ENCODE results near the gene PKP1. TPM values are rescaled to one million over a fixed set of nuclear protein-coding genes. Genes with fewer than 3 reads are reported as not detected.
A peak's percentile ranks its signal among the peaks of the same experiment; 100 is the strongest.
"Not testable (repeated sequence)": the region's sequence is repeated elsewhere in the genome, so short reads cannot be mapped to it uniquely, and the experiment has no call there.

PKP1 gene
- total and polyA plus RNA-seq, 5 donors = 0.02 to 0.22 (median 0.03) TPM; not detected in 2

GRCh38 chr1:201253411-201253810 lies 29.9 kb upstream of the PKP1 start:
- no peak overlapping the region for H3K4me3 ChIP-seq (ENCODE audit: low read length)
- intact Hi-C loops (cut with DNase I) = loop anchor here (5.0 to 10.0 kb wide), 5 partner anchors 94 to 154 kb away; no protein-coding TSS in a partner anchor
- no peak for DNase-seq
- no peaks in the 10 kb centered on the region for H3K4me1 ChIP-seq (ENCODE audit: control insufficient read depth, insufficient read depth, low read length)
- H3K27me3 ChIP-seq (ENCODE audit: control insufficient read depth, insufficient read depth) = no peaks in the 10 kb centered on the region
- WGBS = 84% methylated on average over 10 of the region's 10 CpGs
- no peak overlapping the region for H3K27ac ChIP-seq (ENCODE audit: low read length)
- H3K9me3 ChIP-seq (ENCODE audit: control insufficient read depth, low read length) = no peaks in the 10 kb centered on the region
- no peak for ATAC-seq

- 76% methylated on average over 9 of the region's 9 CpGs for WGBS
Measured at GRCh38 chr1:201253906-201254624, 29.2 kb upstream of the PKP1 start.

GRCh38 chr1:201254625-201255478 lies 28.5 kb upstream of the PKP1 start:
- H3K9me3 ChIP-seq (ENCODE audit: control insufficient read depth, low read length) = no peaks in the 10 kb centered on the region
- ATAC-seq = peak; percentile 71 to 73
- H3K4me3 ChIP-seq (ENCODE audit: low read length) = no peak overlapping the region
- WGBS = 47% methylated on average over 24 of the region's 24 CpGs
- intact Hi-C loops (cut with DNase I) = loop anchor here (5.0 to 10.0 kb wide), 5 partner anchors 92 to 152 kb away; no protein-coding TSS in a partner anchor
- no peaks in the 10 kb centered on the region for H3K4me1 ChIP-seq (ENCODE audit: control insufficient read depth, insufficient read depth, low read length)
- no peak overlapping the region for H3K27ac ChIP-seq (ENCODE audit: low read length)
- peak; percentile 49 to 87 (median 84) for DNase-seq
- H3K27me3 ChIP-seq (ENCODE audit: control insufficient read depth, insufficient read depth) = no peaks in the 10 kb centered on the region

More at GRCh38 chr1:201253906-201254624, 29.2 kb upstream of the PKP1 start:
- Histone ChIP-seq H3K27me3 (ENCODE audit: control insufficient read depth, insufficient read depth) (no peaks in the 10 kb centered on the region), H3K4me1 (ENCODE audit: control insufficient read depth, insufficient read depth, low read length) (no peaks in the 10 kb centered on the region), H3K9me3 (ENCODE audit: control insufficient read depth, low read length) (no peaks in the 10 kb centered on the region), H3K4me3 (ENCODE audit: low read length) (no peak overlapping the region), H3K27ac (ENCODE audit: low read length) (no peak overlapping the region)
- intact Hi-C loops (cut with DNase I) = loop anchor here (5.0 to 10.0 kb wide), 5 partner anchors 93 to 153 kb away; no protein-coding TSS in a partner anchor
- no peak for DNase-seq
- ATAC-seq = peak in 1 of 2 donors; percentile 14

DNA sequence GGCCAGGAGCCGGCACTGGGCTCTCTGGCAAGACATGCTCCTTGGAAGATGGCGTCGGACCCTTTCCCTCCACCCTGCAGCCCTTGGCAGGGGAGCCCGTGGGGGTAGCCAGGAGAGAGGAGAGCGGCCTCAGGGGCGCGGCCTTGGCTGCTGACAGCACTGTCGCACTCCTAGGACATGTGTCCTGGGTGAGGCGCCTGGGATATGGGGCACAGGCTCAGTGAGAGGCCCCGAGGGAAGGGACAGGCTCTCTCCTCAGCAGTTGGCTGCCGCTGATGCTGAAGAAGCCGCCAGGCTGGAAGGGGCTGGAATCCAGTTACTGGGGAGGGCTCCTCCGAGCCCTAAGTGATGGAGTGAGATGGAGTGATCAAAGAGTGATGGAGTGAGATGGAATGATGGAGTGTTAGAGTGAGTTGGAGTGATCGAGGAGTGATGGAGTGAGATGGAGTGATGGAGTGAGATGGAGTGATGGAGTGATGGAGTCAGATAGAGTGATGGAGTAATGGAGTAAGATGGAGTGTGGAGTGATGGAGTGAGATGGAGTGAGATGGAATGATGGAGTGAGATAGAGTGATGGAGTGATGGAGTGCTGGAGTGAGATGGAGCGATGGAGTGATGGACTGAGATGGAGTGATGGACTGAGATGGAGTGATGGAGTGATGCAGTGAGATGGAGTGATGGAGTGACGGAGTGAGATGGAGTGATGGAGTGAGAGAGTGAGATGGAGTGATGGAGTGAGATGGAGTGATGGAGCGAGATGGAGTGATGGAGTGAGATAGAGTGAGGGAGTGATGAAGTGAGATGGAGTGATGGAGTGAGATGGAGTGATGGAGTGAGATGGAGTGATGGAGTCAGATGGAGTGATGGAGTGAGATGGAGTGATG lies 27.6 kb upstream of the PKP1 start:
- WGBS = 81% methylated on average over 17 of the region's 17 CpGs
- DNase-seq (no peak), ATAC-seq (no peak)
- H3K27me3 ChIP-seq (ENCODE audit: control insufficient read depth, insufficient read depth) = no peaks in the 10 kb centered on the region
- no peak overlapping the region for H3K4me3 ChIP-seq (ENCODE audit: low read length)
- H3K9me3 ChIP-seq (ENCODE audit: control insufficient read depth, low read length) = no peaks in the 10 kb centered on the region
- no peak overlapping the region for H3K27ac ChIP-seq (ENCODE audit: low read length)
- no peaks in the 10 kb centered on the region for H3K4me1 ChIP-seq (ENCODE audit: control insufficient read depth, insufficient read depth, low read length)
- intact Hi-C loops (cut with DNase I) = loop anchor here in 2 of 4 donors (5.0 to 10.0 kb wide), 3 partner anchors 92 to 149 kb away; no protein-coding TSS in a partner anchor

- not testable (repeated sequence) for H3K4me3 ChIP-seq (ENCODE audit: low read length); H3K4me1 ChIP-seq (ENCODE audit: control insufficient read depth, insufficient read depth, low read length); DNase-seq; H3K27ac ChIP-seq (ENCODE audit: low read length); H3K27me3 ChIP-seq (ENCODE audit: control insufficient read depth, insufficient read depth); ATAC-seq; H3K9me3 ChIP-seq (ENCODE audit: control insufficient read depth, low read length)
- intact Hi-C loops (cut with DNase I) = loop anchor here in 2 of 4 donors (5.0 to 10.0 kb wide), 3 partner anchors 89 to 147 kb away; no protein-coding TSS in a partner anchor
Measured at GRCh38 chr1:201258132-201258531, 25.2 kb upstream of the PKP1 start.

DNA sequence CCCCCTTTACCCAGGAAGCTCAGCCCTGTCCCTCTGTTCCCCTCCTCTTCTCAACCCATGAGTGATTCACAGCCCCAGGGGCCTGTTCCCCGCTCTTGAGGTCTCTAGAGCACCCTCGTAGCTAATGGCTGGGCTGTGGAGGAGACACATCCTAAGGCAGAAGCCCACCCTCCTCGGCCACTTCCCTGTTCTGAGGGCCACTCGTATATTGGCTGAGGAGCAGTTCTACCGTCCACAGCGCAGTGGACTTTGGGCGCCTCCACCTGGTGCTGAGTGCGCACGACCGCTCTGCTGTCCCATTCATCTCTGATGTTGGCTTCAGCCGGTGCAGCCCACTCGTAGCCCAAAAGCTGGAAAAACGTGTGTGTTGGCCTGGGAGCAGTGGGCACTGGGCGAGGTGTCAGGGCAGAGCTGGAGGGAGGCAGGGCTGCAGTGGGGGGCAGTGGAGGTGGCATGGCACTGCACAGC lies 24.5 kb upstream of the PKP1 start:
- H3K27ac ChIP-seq (ENCODE audit: low read length) = no peak overlapping the region
- no peaks in the 10 kb centered on the region for H3K9me3 ChIP-seq (ENCODE audit: control insufficient read depth, low read length)
- no peak overlapping the region for H3K4me3 ChIP-seq (ENCODE audit: low read length)
- ATAC-seq = no peak
- no peaks in the 10 kb centered on the region for H3K4me1 ChIP-seq (ENCODE audit: control insufficient read depth, insufficient read depth, low read length)
- DNase-seq = no peak
- 88% methylated on average over 14 of the region's 14 CpGs for WGBS
- intact Hi-C loops (cut with DNase I) = loop anchor here in 2 of 4 donors (5.0 to 10.0 kb wide), 3 partner anchors 89 to 146 kb away; no protein-coding TSS in a partner anchor
- no peaks in the 10 kb centered on the region for H3K27me3 ChIP-seq (ENCODE audit: control insufficient read depth, insufficient read depth)

DNA sequence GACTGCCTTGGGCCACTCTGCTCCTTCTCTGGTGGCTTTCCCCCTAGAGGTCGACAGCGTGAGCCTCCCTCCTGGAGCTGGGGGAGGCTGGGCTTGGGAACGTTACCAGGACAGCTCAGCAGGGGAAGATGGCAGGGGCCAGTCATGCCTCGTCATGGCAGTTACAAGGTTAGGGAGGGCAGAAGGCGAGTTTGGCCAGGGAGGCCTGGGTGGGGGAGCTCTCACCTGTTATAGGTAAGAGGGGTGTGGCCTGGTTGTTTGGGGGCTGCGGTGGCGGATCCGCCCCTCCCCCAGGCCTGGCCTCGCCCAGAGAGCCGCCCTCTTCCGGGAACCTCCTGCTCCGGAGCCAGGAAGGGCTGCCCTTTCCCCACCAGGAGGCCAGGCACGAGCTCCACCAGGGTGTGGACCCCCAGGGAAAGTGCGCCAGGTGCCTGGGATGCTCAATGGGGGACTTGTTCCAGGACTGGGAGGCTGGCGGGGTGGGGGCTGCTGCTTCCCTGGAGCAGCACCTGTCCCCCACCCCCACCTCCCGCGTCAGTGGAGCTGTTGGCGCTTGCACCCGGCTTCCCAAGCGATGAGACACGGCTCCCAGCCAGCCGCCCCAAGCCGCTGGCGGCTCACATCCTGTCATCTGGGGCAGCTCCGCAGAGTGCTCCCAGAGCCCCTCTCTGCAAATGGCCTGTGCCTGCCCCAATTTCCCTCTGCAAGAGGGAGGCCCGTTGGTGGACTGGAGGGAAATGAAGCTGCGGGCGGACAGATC lies 23.6 kb upstream of the PKP1 start:
- Histone ChIP-seq H3K27me3 (ENCODE audit: control insufficient read depth, insufficient read depth) (no peaks in the 10 kb centered on the region), H3K9me3 (ENCODE audit: control insufficient read depth, low read length) (no peaks in the 10 kb centered on the region), H3K27ac (ENCODE audit: low read length) (no peak overlapping the region), H3K4me3 (ENCODE audit: low read length) (no peak overlapping the region), H3K4me1 (ENCODE audit: control insufficient read depth, insufficient read depth, low read length) (no peaks in the 10 kb centered on the region)
- WGBS = 8% methylated on average over 28 of the region's 28 CpGs
- ATAC-seq (peak; percentile 42 to 68), DNase-seq (peak in 2 of 3 donors; percentile 37 to 75)
- intact Hi-C loops (cut with DNase I) = loop anchor here in 2 of 4 donors (5.0 to 10.0 kb wide), 4 partner anchors 78 to 145 kb away; no protein-coding TSS in a partner anchor

DNA sequence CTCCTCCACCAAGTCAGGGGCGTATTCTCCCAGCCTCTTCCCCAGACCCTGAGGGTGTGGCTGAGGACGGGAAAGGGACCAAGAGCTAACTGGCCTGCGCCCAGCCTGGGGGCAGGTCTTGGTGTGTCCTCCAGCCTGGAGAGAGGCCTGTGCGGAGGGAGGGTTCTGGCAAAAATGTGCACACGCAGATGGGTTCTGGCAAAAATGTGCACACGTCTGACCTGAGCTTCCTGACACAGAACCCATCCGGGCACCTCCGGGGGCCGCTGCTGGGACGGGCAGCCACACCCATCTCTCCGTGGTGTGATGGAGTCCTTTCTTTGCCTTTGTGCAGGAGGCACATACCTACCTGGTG lies 23.1 kb upstream of the PKP1 start:
- Histone ChIP-seq H3K9me3 (ENCODE audit: control insufficient read depth, low read length) (no peaks in the 10 kb centered on the region), H3K4me1 (ENCODE audit: control insufficient read depth, insufficient read depth, low read length) (no peaks in the 10 kb centered on the region), H3K27ac (ENCODE audit: low read length) (no peak overlapping the region), H3K27me3 (ENCODE audit: control insufficient read depth, insufficient read depth) (no peaks in the 10 kb centered on the region), H3K4me3 (ENCODE audit: low read length) (no peak overlapping the region)
- no peak for DNase-seq
- ATAC-seq = peak in 1 of 2 donors; percentile 74
- intact Hi-C loops (cut with DNase I) = loop anchor here in 1 of 4 donors (5.0 kb wide), 1 partner anchor 77 kb away; no protein-coding TSS in a partner anchor
- WGBS = 18% methylated on average over 11 of the region's 11 CpGs

GRCh38 chr1:201260648-201261311 lies 22.5 kb upstream of the PKP1 start:
- intact Hi-C loops (cut with DNase I) = loop anchor here in 1 of 4 donors (5.0 kb wide), 1 partner anchor 77 kb away; no protein-coding TSS in a partner anchor
- no peaks in the 10 kb centered on the region for H3K27me3 ChIP-seq (ENCODE audit: control insufficient read depth, insufficient read depth)
- 93% methylated on average over 8 of the region's 8 CpGs for whole genome bisulfite sequencing
- no peak for ATAC-seq
- no peak for DNase-seq
- H3K27ac ChIP-seq (ENCODE audit: low read length) = no peak overlapping the region
- no peaks in the 10 kb centered on the region for H3K9me3 ChIP-seq (ENCODE audit: control insufficient read depth, low read length)
- no peaks in the 10 kb centered on the region for H3K4me1 ChIP-seq (ENCODE audit: control insufficient read depth, insufficient read depth, low read length)
- no peak overlapping the region for H3K4me3 ChIP-seq (ENCODE audit: low read length)

All from right cardiac atrium (tissue), 5 donors.